H9 (cell line): ENCODE measurements around the gene TIAM2. TPM values are rescaled to one million over a fixed set of nuclear protein-coding genes. Genes with fewer than 3 reads are reported as not detected.

Experiments used
- DNase-seq: peaks from one replicate; pipeline ENCODE4 v3.0.0-alpha.2; 2017
- H2AFZ ChIP-seq: one replicate; pipeline ENCODE4 v1.6.1; 2013; ENCODE audit warnings: mild to moderate bottlenecking, low read length, control low read depth, moderate library complexity
- H2AK5ac ChIP-seq: 2 replicates; pipeline ENCODE4 v1.6.1; 2013; ENCODE audit warnings: low read length, control low read depth, mixed read lengths; ENCODE audit not compliant: insufficient read length
- H2BK120ac ChIP-seq: one replicate; pipeline ENCODE4 v1.6.1; 2013; ENCODE audit warnings: low read depth, mild to moderate bottlenecking, low read length, control low read depth, inconsistent platforms; ENCODE audit not compliant: poor library complexity, severe bottlenecking
- H2BK12ac ChIP-seq: 2 replicates; pipeline ENCODE4 v1.6.1; 2013; ENCODE audit warnings: low read length, control low read depth, mixed read lengths, low read depth; ENCODE audit not compliant: insufficient read length
- H2BK15ac ChIP-seq: 2 replicates; pipeline ENCODE4 v1.6.1; 2013; ENCODE audit warnings: low read depth, low read length, control low read depth
- H2BK20ac ChIP-seq: one replicate; pipeline ENCODE4 v1.6.1; 2013; ENCODE audit warnings: low read depth, mild to moderate bottlenecking, low read length, control low read depth, inconsistent platforms; ENCODE audit not compliant: poor library complexity, severe bottlenecking
- H2BK5ac ChIP-seq: 2 replicates; pipeline ENCODE4 v1.6.1; 2013; ENCODE audit warnings: low read length, control low read depth, mixed read lengths; ENCODE audit not compliant: insufficient read length
- H3K14ac ChIP-seq: 2 replicates; pipeline ENCODE4 v1.6.1; 2013; ENCODE audit warnings: low read length, control low read depth; ENCODE audit not compliant: insufficient read depth
- H3K18ac ChIP-seq: 2 replicates; pipeline ENCODE4 v1.6.1; 2013; ENCODE audit warnings: low read depth, mild to moderate bottlenecking, mixed read lengths, low read length, control low read depth; ENCODE audit not compliant: insufficient read length
- H3K23ac ChIP-seq: 2 replicates; pipeline ENCODE4 v1.6.1; 2013; ENCODE audit warnings: low read length, control low read depth, mixed read lengths, low read depth; ENCODE audit not compliant: insufficient read length
- H3K23me2 ChIP-seq: 2 replicates; pipeline ENCODE4 v1.6.1; 2013; ENCODE audit warnings: low read depth, mild to moderate bottlenecking, mixed read lengths, low read length, control low read depth; ENCODE audit not compliant: insufficient read length, poor library complexity, severe bottlenecking
- H3K27ac ChIP-seq: 2 replicates; pipeline ENCODE4 v1.5.1; 2013; ENCODE audit warnings: low read length, control low read depth, mixed read lengths, low read depth; ENCODE audit not compliant: insufficient read length
- H3K27me3 ChIP-seq: 2 replicates; pipeline ENCODE4 v1.6.1; 2013; ENCODE audit warnings: low read length, control low read depth, inconsistent platforms; ENCODE audit not compliant: insufficient read depth
- H3K4ac ChIP-seq: 2 replicates; pipeline ENCODE4 v1.6.1; 2013; ENCODE audit warnings: low read depth, mild to moderate bottlenecking, control low read depth, inconsistent platforms, low read length, moderate library complexity
- H3K4me1 ChIP-seq: 2 replicates; pipeline ENCODE4 v1.6.1; 2013; ENCODE audit warnings: low read length, control low read depth, inconsistent platforms; ENCODE audit not compliant: insufficient read depth
- H3K4me2 ChIP-seq: 2 replicates; pipeline ENCODE4 v1.6.1; 2013; ENCODE audit warnings: low read length, control low read depth, mixed read lengths; ENCODE audit not compliant: insufficient read length, insufficient read depth
- H3K56ac ChIP-seq: 2 replicates; pipeline ENCODE4 v1.6.1; 2013; ENCODE audit warnings: low read depth, mild to moderate bottlenecking, mixed read lengths, low read length, control low read depth; ENCODE audit not compliant: insufficient read length
- H3K79me1 ChIP-seq: 2 replicates; pipeline ENCODE4 v1.6.1; 2013; ENCODE audit warnings: low read depth, mild to moderate bottlenecking, moderate library complexity, low read length, control low read depth, inconsistent platforms; ENCODE audit not compliant: insufficient read depth, poor library complexity, severe bottlenecking
- H3K79me2 ChIP-seq: 2 replicates; pipeline ENCODE4 v1.6.1; 2013; ENCODE audit warnings: low read length, control low read depth, inconsistent platforms; ENCODE audit not compliant: insufficient read depth
- H3K9ac ChIP-seq: 2 replicates; pipeline ENCODE4 v1.6.1; 2013; ENCODE audit warnings: low read length, control low read depth, mixed read lengths; ENCODE audit not compliant: insufficient read length; ENCODE audit errors: extremely low read depth
- H3K9me3 ChIP-seq: one replicate; pipeline ENCODE4 v1.6.1; 2013; ENCODE audit warnings: low read depth, low read length, inconsistent platforms; ENCODE audit not compliant: control insufficient read depth
- H3T11ph ChIP-seq: one replicate; pipeline ENCODE4 v1.6.1; 2013; ENCODE audit warnings: mild to moderate bottlenecking, low read length, control low read depth, inconsistent platforms
- H4K20me1 ChIP-seq: one replicate; pipeline ENCODE4 v1.6.1; 2013; ENCODE audit not compliant: control insufficient read depth, insufficient read length, insufficient read depth
- H4K5ac ChIP-seq: 2 replicates; pipeline ENCODE4 v1.6.1; 2013; ENCODE audit warnings: low read depth, mild to moderate bottlenecking, mixed read lengths, low read length, control low read depth; ENCODE audit not compliant: insufficient read length
- H4K8ac ChIP-seq: replicated peaks from 2 replicates; pipeline ENCODE4 v1.6.1; 2013; ENCODE audit warnings: low read length, control low read depth, mixed read lengths, low read depth; ENCODE audit not compliant: insufficient read length
- H4K91ac ChIP-seq: 2 replicates; pipeline ENCODE4 v1.6.1; 2013; ENCODE audit warnings: low read depth, mild to moderate bottlenecking, moderate library complexity, mixed read lengths, low read length, control low read depth; ENCODE audit not compliant: insufficient read length
- H3K27ac Mint-ChIP-seq, 3 experiments: 2 replicates in 2 of 3; 3 replicates in 1 of 3; pipeline ENCODE4 v1.8.0; 2020 to 2021; ENCODE audit warnings: mixed read lengths in 3 of 3, mild to moderate bottlenecking in 1 of 3, moderate library complexity in 1 of 3
- H3K27me3 Mint-ChIP-seq: 2 replicates; pipeline ENCODE4 v1.8.0; 2021; ENCODE audit warnings: low read depth, mild to moderate bottlenecking, moderate library complexity, mixed read lengths
- H3K36me3 Mint-ChIP-seq, 3 experiments: 2 replicates in 2 of 3; 3 replicates in 1 of 3; pipeline ENCODE4 v1.8.0; 2020 to 2021; ENCODE audit warnings: low read depth in 3 of 3, mixed read lengths in 3 of 3; ENCODE audit not compliant: insufficient read depth in 1 of 3
- H3K4me1 Mint-ChIP-seq, 2 experiments: 2 replicates each; pipeline ENCODE4 v1.8.0; 2020; ENCODE audit warnings: mixed read lengths in 2 of 2
- H3K4me3 Mint-ChIP-seq, 2 experiments: 2 replicates in 1 of 2; 3 replicates in 1 of 2; pipeline ENCODE4 v1.8.0; 2020 to 2021; ENCODE audit warnings: mild to moderate bottlenecking in 2 of 2, mixed read lengths in 2 of 2, moderate library complexity in 1 of 2
- H3K9me3 Mint-ChIP-seq, 2 experiments: 2 replicates in 1 of 2; 3 replicates in 1 of 2; pipeline ENCODE4 v1.8.0; 2020; ENCODE audit warnings: mild to moderate bottlenecking in 2 of 2, mixed read lengths in 2 of 2, moderate library complexity in 1 of 2
- WGBS: extraction: QIAGEN DNeasy Blood & Tissue Kit; methylation state at CpG from one replicate; pipeline ENCODE4 v1.1.7; 2013; ENCODE audit warnings: missing lambda C conversion rate, low lambda C conversion rate, mixed read lengths; ENCODE audit not compliant: insufficient read length; ENCODE audit errors: extremely low coverage; 5-methylcytosine and 5-hydroxymethylcytosine counted together
- total RNA-seq: library from RNA; stranded (reverse); gene quantifications from 2 replicates; pipeline ENCODE4 v1.2.1, GENCODE V29; 2021
- TF ChIP-seq, protein P1 (sequence below): fragments of 200-600 bp; sonication (generic); conservative IDR thresholded peaks from 3 replicates; pipeline ENCODE4 v1.8.0; 2021; ENCODE audit warnings: antibody characterized with exemption, mild to moderate bottlenecking

Gene TIAM2
- total RNA-seq, 1 experiment from 2014 or later, result 6.3 TPM

DNA sequence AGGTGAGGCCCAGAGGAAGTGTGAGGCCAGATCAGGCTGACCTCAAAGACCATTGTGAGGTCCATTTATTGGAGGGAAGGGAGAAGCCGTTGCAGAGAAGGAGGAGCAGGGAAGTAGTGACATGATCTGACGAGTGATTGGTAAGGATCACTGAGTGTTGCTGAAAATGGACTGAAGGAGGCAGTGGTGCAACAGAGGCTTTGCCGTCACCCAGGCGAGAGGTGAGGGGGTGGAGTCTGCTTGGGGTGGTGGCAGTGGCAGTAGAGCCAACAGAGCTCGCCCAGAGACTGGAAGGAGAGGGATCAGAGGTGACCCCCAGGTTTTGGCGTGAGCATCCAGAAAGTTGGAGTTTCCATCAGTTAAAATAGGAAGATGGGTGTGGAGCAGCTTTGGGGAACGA, 200.8 kb downstream of the TIAM2 start:
- no peak overlapping the region for H3K9ac ChIP-seq
- H3K27ac ChIP-seq, result no peak overlapping the region
- H4K8ac ChIP-seq, result no peak overlapping the region
- H2BK20ac ChIP-seq, result no peak overlapping the region
- no peak overlapping the region for H2BK12ac ChIP-seq
- no peak overlapping the region for H3K14ac ChIP-seq
- TF ChIP-seq, protein P1, sequence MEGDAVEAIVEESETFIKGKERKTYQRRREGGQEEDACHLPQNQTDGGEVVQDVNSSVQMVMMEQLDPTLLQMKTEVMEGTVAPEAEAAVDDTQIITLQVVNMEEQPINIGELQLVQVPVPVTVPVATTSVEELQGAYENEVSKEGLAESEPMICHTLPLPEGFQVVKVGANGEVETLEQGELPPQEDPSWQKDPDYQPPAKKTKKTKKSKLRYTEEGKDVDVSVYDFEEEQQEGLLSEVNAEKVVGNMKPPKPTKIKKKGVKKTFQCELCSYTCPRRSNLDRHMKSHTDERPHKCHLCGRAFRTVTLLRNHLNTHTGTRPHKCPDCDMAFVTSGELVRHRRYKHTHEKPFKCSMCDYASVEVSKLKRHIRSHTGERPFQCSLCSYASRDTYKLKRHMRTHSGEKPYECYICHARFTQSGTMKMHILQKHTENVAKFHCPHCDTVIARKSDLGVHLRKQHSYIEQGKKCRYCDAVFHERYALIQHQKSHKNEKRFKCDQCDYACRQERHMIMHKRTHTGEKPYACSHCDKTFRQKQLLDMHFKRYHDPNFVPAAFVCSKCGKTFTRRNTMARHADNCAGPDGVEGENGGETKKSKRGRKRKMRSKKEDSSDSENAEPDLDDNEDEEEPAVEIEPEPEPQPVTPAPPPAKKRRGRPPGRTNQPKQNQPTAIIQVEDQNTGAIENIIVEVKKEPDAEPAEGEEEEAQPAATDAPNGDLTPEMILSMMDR, result peak; percentile 50; the same call in 2 of the 3 replicates
- H3K4ac ChIP-seq, result no peak overlapping the region
- Mint-ChIP-seq H3K4me1 (peaks cover 0 to 6% of the 10 kb centered on the region in 2 experiments), H3K4me3 (no peak overlapping the region), H3K27me3 (no peaks in the 10 kb centered on the region), H3K9me3 (no peaks in the 10 kb centered on the region; a peak in 1 of 5 replicates), H3K36me3 (peaks cover 4 to 14% (median 5%) of the 10 kb centered on the region in 3 experiments; a peak in 4 of 7 replicates), H3K27ac (peak overlapping the region in 2 of 3 experiments; percentile 5 to 24; a peak in 4 of 7 replicates)
- H3T11ph ChIP-seq, result no peak overlapping the region
- no peak overlapping the region for H2AK5ac ChIP-seq
- H3K18ac ChIP-seq, result no peak overlapping the region
- no peak overlapping the region for H4K5ac ChIP-seq
- no peaks in the 10 kb centered on the region for H3K23me2 ChIP-seq
- no peaks in the 10 kb centered on the region for H3K79me1 ChIP-seq
- no peaks in the 10 kb centered on the region for H4K20me1 ChIP-seq
- H2BK120ac ChIP-seq, result no peak overlapping the region
- H2AFZ ChIP-seq, result no peak overlapping the region
- DNase-seq, result peak; percentile 72
- H3K4me2 ChIP-seq, result no peak overlapping the region
- H3K4me1 ChIP-seq, result no peaks in the 10 kb centered on the region
- H3K27me3 ChIP-seq, result no peaks in the 10 kb centered on the region
- H3K79me2 ChIP-seq, result no peaks in the 10 kb centered on the region
- no peak overlapping the region for H3K23ac ChIP-seq
- H3K56ac ChIP-seq, result no peak overlapping the region
- WGBS, result no CpG with 5 or more reads among the region's 7 CpGs
- H2BK5ac ChIP-seq, result no peak overlapping the region
- H2BK15ac ChIP-seq, result no peak overlapping the region
- no peaks in the 10 kb centered on the region for H3K9me3 ChIP-seq
- H4K91ac ChIP-seq, result no peak overlapping the region
